Panc1 (cell line): ENCODE data around the gene ENOX2. TPM values are rescaled to one million over a fixed set of nuclear protein-coding genes. Genes with fewer than 3 reads are reported as not detected.

Source experiments
- ATAC-seq: fragments of 200-7000 bp; cut with Tn5 transposase; 2 replicates; pipeline ENCODE4 v1.9.1; 2020; ENCODE audit warnings: mild to moderate bottlenecking, moderate library complexity
- BruUV-seq: library from RNA; stranded (reverse); fragments of 400-500 nt; replicated peaks from 2 replicates; lab custom pipeline; 2021; lab: Mats Ljungman, UMichigan
- CTCF ChIA-PET: fragments of 300-600 bp; sonication (Branson Sonifier 250); formaldehyde crosslinking; loops from one replicate; lab custom pipeline; 2022; ENCODE audit warnings: antibody characterized with exemption; lab: Charles Lee
- POLR2A ChIA-PET: fragments of 300-600 bp; sonication (Branson Sonifier 250); formaldehyde crosslinking; loops from one replicate; lab custom pipeline; 2022; ENCODE audit warnings: antibody characterized with exemption; lab: Charles Lee
- DNase-seq: peaks from one replicate; pipeline ENCODE4 v3.0.0-alpha.2; 2010; ENCODE audit warnings: low read depth, low spot score
- H3K27ac ChIP-seq: 2 replicates; pipeline ENCODE4 v1.5.1; 2011; ENCODE audit warnings: mild to moderate bottlenecking, low read length, inconsistent platforms
- H3K27me3 ChIP-seq: fragments of 200-500 bp; sonication (Bioruptor generic); 2 replicates; pipeline ENCODE4 v1.6.0; 2014; ENCODE audit warnings: low read length, inconsistent platforms; ENCODE audit not compliant: control insufficient read depth, insufficient read depth
- H3K36me3 ChIP-seq: fragments of 200-500 bp; sonication (Bioruptor generic); 2 replicates; pipeline ENCODE4 v1.5.1; 2014; ENCODE audit warnings: inconsistent platforms, mild to moderate bottlenecking, low read length, moderate library complexity; ENCODE audit not compliant: control insufficient read depth, insufficient read depth
- H3K4me1 ChIP-seq: 2 replicates; pipeline ENCODE4 v1.5.1; 2011; ENCODE audit warnings: inconsistent platforms, mild to moderate bottlenecking, low read length, moderate library complexity; ENCODE audit not compliant: control insufficient read depth, insufficient read depth
- H3K4me3 ChIP-seq, 2 experiments: 2 replicates each; pipeline ENCODE4 v1.5.1; 2011 to 2012; ENCODE audit warnings: low read depth in 2 of 2, low read length in 2 of 2, mild to moderate bottlenecking in 2 of 2, inconsistent platforms in 1 of 2, moderate library complexity in 1 of 2
- H3K9me3 ChIP-seq: fragments of 200-500 bp; sonication (Bioruptor generic); 2 replicates; pipeline ENCODE4 v1.5.1; 2014; ENCODE audit warnings: low read depth, mild to moderate bottlenecking, inconsistent platforms, low read length, moderate library complexity; ENCODE audit not compliant: control insufficient read depth, insufficient read depth
- POLR2AphosphoS5 ChIP-seq: IDR thresholded peaks from 2 replicates; pipeline ENCODE4 v1.6.1; 2012; ENCODE audit warnings: mild to moderate bottlenecking, low read depth, low read length, moderate library complexity
- REST ChIP-seq, 2 experiments: IDR thresholded peaks; 2 replicates each; pipeline ENCODE4 v1.6.1; 2011 to 2012; ENCODE audit warnings: low read depth in 2 of 2, control low read depth in 1 of 2, low read length in 1 of 2, mild to moderate bottlenecking in 1 of 2, moderate library complexity in 1 of 2; ENCODE audit not compliant: insufficient read depth in 1 of 2
- SIN3A ChIP-seq: IDR thresholded peaks from 2 replicates; pipeline ENCODE4 v1.6.1; 2012; ENCODE audit warnings: low read depth, mild to moderate bottlenecking, low read length, moderate library complexity, borderline replicate concordance; ENCODE audit not compliant: insufficient read depth
- TCF7L2 ChIP-seq: IDR thresholded peaks from 2 replicates; pipeline ENCODE4 v1.6.1; 2011; ENCODE audit warnings: mild to moderate bottlenecking, low read depth, low read length, inconsistent platforms
- in situ Hi-C: cut with HindIII; loops from 2 replicates; pipeline ENCODE4 v1.10.0; 2016; ENCODE audit warnings: low sequenced_read_pairs, low pct_unique_long_range_greater_than_20kb
- intact Hi-C: fragments of 100-400 bp; cut with micrococcal nuclease; formaldehyde crosslinking; loops from one replicate; pipeline ENCODE4 v1.10.0; 2022; ENCODE audit not compliant: unreplicated experiment
- total RNA-seq: library from RNA; stranded (reverse); gene quantifications from one replicate; pipeline ENCODE4 v1.2.1, GENCODE V29; 2021; ENCODE audit not compliant: unreplicated experiment
- TF ChIP-seq, protein P1 (sequence below): fragments of 450-650 bp; IDR thresholded peaks from 2 replicates; pipeline ENCODE4 v1.5.1; 2017; ENCODE audit warnings: mild to moderate bottlenecking

ENOX2 gene
- total RNA-seq, 1 experiment from 2014 or later: 12.4 TPM

GRCh38 chrX:130902446-130902782 lies 595 bp downstream of the ENOX2 start:
- H3K27ac ChIP-seq: peak overlapping the region; percentile 91
- in situ Hi-C loops (no loop called here), intact Hi-C loops (no loop called here)
- no peaks in the 10 kb centered on the region for H3K36me3 ChIP-seq
- DNase-seq (no peak), ATAC-seq (peak; percentile 2; the same call in 1 of the 2 replicates)
- H3K9me3 ChIP-seq: no peaks in the 10 kb centered on the region
- POLR2A ChIA-PET: interaction anchor here (0.6 kb wide), 1 partner anchor 537 kb away, joined by 7 read pairs; no protein-coding TSS in a partner anchor
- H3K4me1 ChIP-seq: 0 out of 2 replicates have a peak, but pooled peaks cover 6% of the 10 kb centered on the region
- H3K4me3 ChIP-seq: peak overlapping the region; percentile 82 to 93
- no peaks in the 10 kb centered on the region for H3K27me3 ChIP-seq
- TF ChIP-seq REST (IDR thresholded peaks at IDR 0.05; ENCODE audit: insufficient read depth in 1 of 2, low read depth in 2 of 2, low read length in 1 of 2) (no peak), TCF7L2 (no peak), SIN3A (no peak), POLR2AphosphoS5 (no peak)
- TF ChIP-seq, protein P1, sequence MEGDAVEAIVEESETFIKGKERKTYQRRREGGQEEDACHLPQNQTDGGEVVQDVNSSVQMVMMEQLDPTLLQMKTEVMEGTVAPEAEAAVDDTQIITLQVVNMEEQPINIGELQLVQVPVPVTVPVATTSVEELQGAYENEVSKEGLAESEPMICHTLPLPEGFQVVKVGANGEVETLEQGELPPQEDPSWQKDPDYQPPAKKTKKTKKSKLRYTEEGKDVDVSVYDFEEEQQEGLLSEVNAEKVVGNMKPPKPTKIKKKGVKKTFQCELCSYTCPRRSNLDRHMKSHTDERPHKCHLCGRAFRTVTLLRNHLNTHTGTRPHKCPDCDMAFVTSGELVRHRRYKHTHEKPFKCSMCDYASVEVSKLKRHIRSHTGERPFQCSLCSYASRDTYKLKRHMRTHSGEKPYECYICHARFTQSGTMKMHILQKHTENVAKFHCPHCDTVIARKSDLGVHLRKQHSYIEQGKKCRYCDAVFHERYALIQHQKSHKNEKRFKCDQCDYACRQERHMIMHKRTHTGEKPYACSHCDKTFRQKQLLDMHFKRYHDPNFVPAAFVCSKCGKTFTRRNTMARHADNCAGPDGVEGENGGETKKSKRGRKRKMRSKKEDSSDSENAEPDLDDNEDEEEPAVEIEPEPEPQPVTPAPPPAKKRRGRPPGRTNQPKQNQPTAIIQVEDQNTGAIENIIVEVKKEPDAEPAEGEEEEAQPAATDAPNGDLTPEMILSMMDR: no peak
- CTCF ChIA-PET: no interaction called here
- TSS peak; percentile 72 for BruUV-seq

DNA sequence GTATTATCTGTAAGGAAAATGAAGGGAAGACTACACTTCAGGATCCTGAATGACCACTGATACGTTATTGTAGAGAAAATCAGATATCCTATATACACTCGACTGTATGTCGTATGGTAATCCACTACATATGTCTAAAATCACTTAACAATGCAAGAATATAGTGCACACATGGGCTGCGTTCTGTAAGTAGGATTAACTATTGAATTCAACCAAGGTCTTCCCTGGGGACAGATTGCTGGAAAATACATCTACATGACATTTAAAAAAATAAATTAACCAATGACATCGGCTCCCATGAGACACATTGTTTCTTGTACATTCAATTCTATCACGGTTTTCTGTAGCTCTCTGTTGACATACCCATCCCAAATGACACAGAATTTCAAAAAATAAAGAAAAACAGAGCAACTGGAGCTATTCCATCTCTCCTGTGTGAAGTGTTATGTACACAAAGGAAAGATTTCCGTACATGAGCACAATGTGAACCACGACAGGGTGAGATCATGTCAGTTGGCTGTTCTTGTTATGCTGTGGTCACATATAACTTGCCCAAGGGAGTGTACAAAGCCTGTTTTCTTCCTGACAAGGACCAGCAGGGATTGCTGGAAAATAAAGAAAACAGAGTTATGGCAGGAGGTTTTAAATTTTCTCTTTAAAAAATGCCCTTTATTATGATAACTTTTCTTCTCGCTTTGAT lies 6.1 kb downstream of the ENOX2 start:
- CTCF ChIA-PET: no interaction called here
- Histone ChIP-seq H3K4me3 (no peak overlapping the region), H3K27me3 (no peaks in the 10 kb centered on the region), H3K36me3 (no peaks in the 10 kb centered on the region), H3K27ac (no peak overlapping the region), H3K9me3 (no peaks in the 10 kb centered on the region), H3K4me1 (0 out of 2 replicates have a peak, but pooled peaks cover 2% of the 10 kb centered on the region)
- DNase-seq: no peak
- BruUV-seq: no TSS peak
- intact Hi-C loops: no loop called here
- TF ChIP-seq POLR2AphosphoS5 (no peak), REST (IDR thresholded peaks at IDR 0.05; ENCODE audit: insufficient read depth in 1 of 2, low read depth in 2 of 2, low read length in 1 of 2) (no peak), TCF7L2 (no peak), SIN3A (no peak)
- TF ChIP-seq, protein P1: no peak
- POLR2A ChIA-PET: no interaction called here
- ATAC-seq: no peak
- in situ Hi-C loops: no loop called here
